SIG-M5 (cell line): ENCODE data around the gene F8A3.
"Not testable (repeated sequence)": the region's sequence is repeated elsewhere in the genome, so short reads cannot be mapped to it uniquely, and the experiment has no call there.

Experiments
- DNase-seq: peaks from one replicate; lab custom pipeline; 2025; lab: John Stamatoyannopoulos, UW

The F8A3 gene

GRCh38 chrX:155458471-155458870 lies at the start of gene F8A3:
Gene F8A3 (minus strand): TSS chrX:155458620. CDS start chrX:155458600, 20 bp downstream.
- not testable (repeated sequence) for DNase-seq

- no peak for DNase-seq
Measured at GRCh38 chrX:155505296-155505695, 46.9 kb upstream of the F8A3 start.

- DNase-seq = not testable (repeated sequence)
Measured at GRCh38 chrX:155495134-155495533, 36.7 kb upstream of the F8A3 start.

GRCh38 chrX:155491421-155491820 lies 33.0 kb upstream of the F8A3 start:
- not testable (repeated sequence) for DNase-seq

GRCh38 chrX:155477136-155477535 lies 18.7 kb upstream of the F8A3 start:
- DNase-seq = not testable (repeated sequence)

GRCh38 chrX:155466269-155466938 lies 8.0 kb upstream of the F8A3 start:
- DNase-seq = not testable (repeated sequence)

GRCh38 chrX:155460501-155460900 lies 2.1 kb upstream of the F8A3 start:
- not testable (repeated sequence) for DNase-seq

GRCh38 chrX:155457761-155458447 lies 516 bp downstream of the F8A3 start:
- not testable (repeated sequence) for DNase-seq

- no peak for DNase-seq
Measured at GRCh38 chrX:155441097-155441496, 17.3 kb downstream of the F8A3 start.

- no peak for DNase-seq
Measured at GRCh38 chrX:155435744-155436112, 22.7 kb downstream of the F8A3 start.

GRCh38 chrX:155434906-155435743 lies 23.3 kb downstream of the F8A3 start:
- no peak for DNase-seq

- DNase-seq = no peak
Measured at GRCh38 chrX:155417769-155418168, 40.7 kb downstream of the F8A3 start.
